ENCODE results near the gene FAM114A1.

GRCh38 chr4:38907696-38908270 is 40.2 kb downstream of the FAM114A1 start:
- TF ChIP-seq CTCF (IDR thresholded peaks at IDR 0.05) (no peak), POLR2A (IDR thresholded peaks at IDR 0.05) (no peak), POLR2AphosphoS5 (IDR thresholded peaks at IDR 0.05) (no peak), EP300 (IDR thresholded peaks at IDR 0.05) (no peak)
